GM18907 (cell line): ENCODE results near the gene MAP3K4.

Experiments used
- ATAC-seq: cut with Tn5 transposase; IDR thresholded peaks from one replicate; pipeline ENCODE4 v1.9.1; 2021; ENCODE audit warnings: mild to moderate bottlenecking, moderate library complexity; ENCODE audit not compliant: unreplicated experiment

The MAP3K4 gene

GRCh38 chr6:161162722-161163121, 171.2 kb downstream of the MAP3K4 start:
- ATAC-seq, result no peak

DNA sequence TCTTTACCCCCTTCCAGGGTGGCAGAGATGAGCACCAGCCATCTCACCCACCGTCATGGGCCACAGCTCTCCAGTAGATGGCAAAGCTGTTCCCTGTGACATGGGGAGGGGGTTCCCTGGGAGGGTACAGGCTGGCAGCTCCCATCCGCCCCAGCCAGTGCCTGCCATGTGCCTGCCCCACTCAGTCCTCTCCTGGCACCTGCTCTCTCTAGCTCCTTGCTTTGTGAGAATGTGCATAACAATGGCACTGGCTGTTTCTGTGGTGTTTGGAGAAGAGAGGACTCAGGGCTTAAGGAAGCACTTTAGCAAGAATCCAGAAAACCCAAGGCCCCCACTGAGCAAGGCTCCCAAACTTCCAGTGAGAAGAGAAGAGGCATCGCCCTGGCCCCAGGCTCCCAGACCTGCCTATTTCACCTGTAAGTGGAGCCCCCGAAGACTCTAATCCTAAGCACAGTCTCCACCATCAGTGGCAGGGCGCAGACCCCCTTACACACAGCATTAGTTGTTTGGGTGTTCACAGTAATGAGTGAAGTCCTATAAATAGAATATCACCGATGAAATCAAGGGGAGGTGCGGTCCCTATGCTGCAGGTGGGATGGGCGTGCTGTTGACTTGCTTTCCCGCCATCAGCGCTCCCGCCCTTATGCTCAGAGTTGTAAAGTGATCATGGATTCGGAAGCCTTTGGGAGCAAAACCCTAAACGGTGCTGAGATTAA, 172.1 kb downstream of the MAP3K4 start:
- ATAC-seq, result no peak

- no peak for ATAC-seq
Measured at GRCh38 chr6:161164182-161164625, 172.6 kb downstream of the MAP3K4 start.

GRCh38 chr6:161166176-161166575, 174.6 kb downstream of the MAP3K4 start:
- no peak for ATAC-seq

DNA sequence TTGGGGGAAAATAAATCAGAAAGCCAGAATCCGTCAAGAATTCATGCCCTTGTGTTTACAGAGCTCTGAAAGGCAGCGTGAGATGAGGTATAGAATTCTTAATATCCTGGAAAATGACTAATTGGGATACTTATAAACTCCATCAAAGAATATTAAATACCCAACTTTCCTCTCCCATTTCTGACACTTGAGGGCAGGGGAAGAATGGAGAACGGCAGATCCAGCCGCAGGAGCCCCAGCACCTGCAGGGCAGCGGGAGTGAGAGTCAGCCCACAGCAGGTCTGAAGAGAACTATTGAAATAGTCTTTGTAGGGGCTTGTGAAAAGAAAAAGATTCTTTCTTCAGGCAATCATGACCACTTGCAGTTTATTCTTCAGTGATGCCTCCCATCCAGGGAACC, 175.1 kb downstream of the MAP3K4 start:
- no peak for ATAC-seq
